ENCODE results near the gene TFDP1. TPM values are rescaled to one million over a fixed set of nuclear protein-coding genes. Genes with fewer than 3 reads are reported as not detected.
A peak's percentile ranks its signal among the peaks of the same experiment; 100 is the strongest.
"Not testable (repeated sequence)": the region's sequence is repeated elsewhere in the genome, so short reads cannot be mapped to it uniquely, and the experiment has no call there.

The TFDP1 gene
- total RNA-seq, 1 experiment from 2014 or later = 140 TPM

GRCh38 chr13:113622791-113623490 lies 38.4 kb downstream of the TFDP1 start:
- intact Hi-C loops (cut with micrococcal nuclease; ENCODE audit: unreplicated experiment) = no loop called here
- Mint-ChIP-seq H3K4me3 (ENCODE audit: unreplicated experiment) (no peak overlapping the region), H3K27me3 (ENCODE audit: insufficient read depth, unreplicated experiment) (no peaks in the 10 kb centered on the region), H3K4me1 (ENCODE audit: low read depth, unreplicated experiment) (no peaks in the 10 kb centered on the region), H3K27ac (ENCODE audit: unreplicated experiment) (no peak overlapping the region), H3K36me3 (ENCODE audit: insufficient read depth, unreplicated experiment) (peaks cover 87% of the 10 kb centered on the region), H3K9me3 (ENCODE audit: unreplicated experiment) (no peaks in the 10 kb centered on the region)
- Histone ChIP-seq H3K4me1 (no peaks in the 10 kb centered on the region), H3K27me3 (replicated peaks; ENCODE audit: control insufficient read depth, insufficient read depth, low read length) (no peaks in the 10 kb centered on the region), H3K9me3 (no peaks in the 10 kb centered on the region), H3K36me3 (ENCODE audit: control insufficient read depth, insufficient read depth, low read length) (peaks cover 2% of the 10 kb centered on the region), H3K4me3 (ENCODE audit: low read depth, low read length) (no peak overlapping the region)
- BruUV-seq (replicated peaks) = no TSS peak
- POLR2A ChIA-PET = no interaction called here
- TF ChIP-seq, protein P1, sequence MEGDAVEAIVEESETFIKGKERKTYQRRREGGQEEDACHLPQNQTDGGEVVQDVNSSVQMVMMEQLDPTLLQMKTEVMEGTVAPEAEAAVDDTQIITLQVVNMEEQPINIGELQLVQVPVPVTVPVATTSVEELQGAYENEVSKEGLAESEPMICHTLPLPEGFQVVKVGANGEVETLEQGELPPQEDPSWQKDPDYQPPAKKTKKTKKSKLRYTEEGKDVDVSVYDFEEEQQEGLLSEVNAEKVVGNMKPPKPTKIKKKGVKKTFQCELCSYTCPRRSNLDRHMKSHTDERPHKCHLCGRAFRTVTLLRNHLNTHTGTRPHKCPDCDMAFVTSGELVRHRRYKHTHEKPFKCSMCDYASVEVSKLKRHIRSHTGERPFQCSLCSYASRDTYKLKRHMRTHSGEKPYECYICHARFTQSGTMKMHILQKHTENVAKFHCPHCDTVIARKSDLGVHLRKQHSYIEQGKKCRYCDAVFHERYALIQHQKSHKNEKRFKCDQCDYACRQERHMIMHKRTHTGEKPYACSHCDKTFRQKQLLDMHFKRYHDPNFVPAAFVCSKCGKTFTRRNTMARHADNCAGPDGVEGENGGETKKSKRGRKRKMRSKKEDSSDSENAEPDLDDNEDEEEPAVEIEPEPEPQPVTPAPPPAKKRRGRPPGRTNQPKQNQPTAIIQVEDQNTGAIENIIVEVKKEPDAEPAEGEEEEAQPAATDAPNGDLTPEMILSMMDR (IDR thresholded peaks at IDR 0.05; ENCODE audit: insufficient read depth in 1 of 2, low read depth in 1 of 2, low read length in 1 of 2, severe bottlenecking in 1 of 2, unreplicated experiment in 1 of 2) = no peak
- no peak for DNase-seq
- CTCF ChIA-PET = no interaction called here

DNA sequence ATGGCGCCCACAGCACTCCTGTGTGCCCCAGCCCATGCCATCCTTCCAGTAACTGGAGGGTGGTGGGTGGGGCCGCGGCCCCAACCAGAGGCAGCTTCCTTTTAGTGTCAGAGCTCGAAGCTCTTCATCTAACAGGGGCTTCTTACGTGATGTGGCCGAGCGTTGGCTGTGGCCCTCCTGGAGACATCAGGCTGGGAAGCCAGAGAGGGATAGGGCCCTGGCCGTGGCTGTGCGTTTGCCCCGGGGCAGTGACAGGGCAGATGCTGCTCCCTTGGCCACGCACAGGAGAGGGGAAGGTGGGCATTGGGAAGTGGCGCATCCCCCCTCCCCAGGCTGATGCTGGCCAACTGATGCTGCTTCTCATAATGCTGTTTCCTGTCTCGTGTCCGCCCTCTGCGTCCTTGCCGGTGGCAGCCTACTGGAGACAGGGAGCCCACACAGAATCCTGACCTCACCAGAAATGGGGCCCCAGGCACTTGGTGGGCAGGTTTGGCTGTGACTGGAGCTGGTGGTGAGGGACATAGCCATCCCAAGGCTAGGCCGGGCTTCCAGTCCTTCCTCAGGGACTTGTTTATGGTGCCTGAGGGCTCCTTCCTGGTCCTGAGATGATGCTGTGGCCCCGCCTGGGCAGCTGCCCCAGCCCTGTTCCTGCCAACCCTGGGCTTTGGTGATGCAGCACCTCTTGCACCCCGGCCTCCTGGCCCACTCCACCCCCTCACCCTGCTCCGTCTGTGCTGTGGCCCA lies 39.1 kb downstream of the TFDP1 start:
- POLR2A ChIA-PET = interaction anchor here (0.6 kb wide), 1 partner anchor 19 kb away, joined by 3 read pairs; no protein-coding TSS in a partner anchor
- Mint-ChIP-seq H3K9me3 (ENCODE audit: unreplicated experiment) (no peaks in the 10 kb centered on the region), H3K4me1 (ENCODE audit: low read depth, unreplicated experiment) (no peaks in the 10 kb centered on the region), H3K27ac (ENCODE audit: unreplicated experiment) (no peak overlapping the region), H3K27me3 (ENCODE audit: insufficient read depth, unreplicated experiment) (no peaks in the 10 kb centered on the region), H3K4me3 (ENCODE audit: unreplicated experiment) (no peak overlapping the region), H3K36me3 (ENCODE audit: insufficient read depth, unreplicated experiment) (peaks cover 87% of the 10 kb centered on the region)
- Histone ChIP-seq H3K27me3 (replicated peaks; ENCODE audit: control insufficient read depth, insufficient read depth, low read length) (no peaks in the 10 kb centered on the region), H3K9me3 (no peaks in the 10 kb centered on the region), H3K4me3 (ENCODE audit: low read depth, low read length) (no peak overlapping the region), H3K4me1 (no peaks in the 10 kb centered on the region), H3K36me3 (ENCODE audit: control insufficient read depth, insufficient read depth, low read length) (peaks cover 2% of the 10 kb centered on the region)
- BruUV-seq (replicated peaks) = no TSS peak
- CTCF ChIA-PET = no interaction called here
- no peak for DNase-seq
- TF ChIP-seq, protein P1 (IDR thresholded peaks at IDR 0.05; ENCODE audit: insufficient read depth in 1 of 2, low read depth in 1 of 2, low read length in 1 of 2, severe bottlenecking in 1 of 2, unreplicated experiment in 1 of 2) = no peak
- intact Hi-C loops (cut with micrococcal nuclease; ENCODE audit: unreplicated experiment) = no loop called here

DNA sequence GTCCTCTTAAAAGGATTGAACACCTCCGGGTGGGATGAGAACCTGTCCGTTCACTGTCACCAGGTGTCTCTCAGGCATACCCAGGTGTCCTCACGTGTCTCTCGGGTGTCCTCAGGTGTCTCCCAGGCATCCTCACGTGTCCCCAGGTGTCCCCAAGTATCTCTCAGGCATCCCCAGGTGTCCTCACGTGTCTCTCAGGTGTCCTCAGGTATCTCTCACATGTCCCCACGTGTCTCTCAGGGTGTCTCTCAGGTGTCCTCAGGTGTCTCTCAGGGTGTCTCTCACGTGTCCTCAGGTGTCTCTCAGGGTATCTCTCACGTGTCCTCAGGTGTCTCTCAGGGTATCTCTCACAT lies 39.7 kb downstream of the TFDP1 start:
- intact Hi-C loops (cut with micrococcal nuclease; ENCODE audit: unreplicated experiment) = no loop called here
- no TSS peak for BruUV-seq (replicated peaks)
- no peaks in the 10 kb centered on the region for H3K9me3 ChIP-seq
- H3K4me1 Mint-ChIP-seq (ENCODE audit: low read depth, unreplicated experiment) = no peaks in the 10 kb centered on the region
- no peaks in the 10 kb centered on the region for H3K9me3 Mint-ChIP-seq (ENCODE audit: unreplicated experiment)
- no peak for DNase-seq
- POLR2A ChIA-PET = no interaction called here
- CTCF ChIA-PET = no interaction called here
- H3K4me3 ChIP-seq (ENCODE audit: low read depth, low read length) = no peak overlapping the region
- no peaks in the 10 kb centered on the region for H3K27me3 Mint-ChIP-seq (ENCODE audit: insufficient read depth, unreplicated experiment)
- no peaks in the 10 kb centered on the region for H3K27me3 ChIP-seq (replicated peaks; ENCODE audit: control insufficient read depth, insufficient read depth, low read length)
- H3K27ac Mint-ChIP-seq (ENCODE audit: unreplicated experiment) = no peak overlapping the region
- H3K4me1 ChIP-seq = no peaks in the 10 kb centered on the region
- no peak overlapping the region for H3K4me3 Mint-ChIP-seq (ENCODE audit: unreplicated experiment)
- peaks cover 87% of the 10 kb centered on the region for H3K36me3 Mint-ChIP-seq (ENCODE audit: insufficient read depth, unreplicated experiment)
- TF ChIP-seq, protein P1 (IDR thresholded peaks at IDR 0.05; ENCODE audit: insufficient read depth in 1 of 2, low read depth in 1 of 2, low read length in 1 of 2, severe bottlenecking in 1 of 2, unreplicated experiment in 1 of 2) = no peak
- peaks cover 2% of the 10 kb centered on the region for H3K36me3 ChIP-seq (ENCODE audit: control insufficient read depth, insufficient read depth, low read length)

GRCh38 chr13:113624640-113625304 lies 40.2 kb downstream of the TFDP1 start:
- H3K27me3 Mint-ChIP-seq (ENCODE audit: insufficient read depth, unreplicated experiment); CTCF ChIA-PET; H3K9me3 ChIP-seq; H3K27ac Mint-ChIP-seq (ENCODE audit: unreplicated experiment); H3K4me1 ChIP-seq; intact Hi-C loops (cut with micrococcal nuclease; ENCODE audit: unreplicated experiment); H3K4me3 ChIP-seq (ENCODE audit: low read depth, low read length); H3K36me3 ChIP-seq (ENCODE audit: control insufficient read depth, insufficient read depth, low read length); H3K4me1 Mint-ChIP-seq (ENCODE audit: low read depth, unreplicated experiment); POLR2A ChIA-PET; H3K27me3 ChIP-seq (replicated peaks; ENCODE audit: control insufficient read depth, insufficient read depth, low read length); BruUV-seq (replicated peaks); H3K9me3 Mint-ChIP-seq (ENCODE audit: unreplicated experiment); H3K4me3 Mint-ChIP-seq (ENCODE audit: unreplicated experiment): not testable (repeated sequence)
- peaks cover 92% of the 10 kb centered on the region for H3K36me3 Mint-ChIP-seq (ENCODE audit: insufficient read depth, unreplicated experiment)
- peak in 1 of 2 experiments; percentile 3 for DNase-seq

Measured in Caco-2 (cell line).